ENCODE measurements around the gene LCE1C.

The LCE1C gene

DNA sequence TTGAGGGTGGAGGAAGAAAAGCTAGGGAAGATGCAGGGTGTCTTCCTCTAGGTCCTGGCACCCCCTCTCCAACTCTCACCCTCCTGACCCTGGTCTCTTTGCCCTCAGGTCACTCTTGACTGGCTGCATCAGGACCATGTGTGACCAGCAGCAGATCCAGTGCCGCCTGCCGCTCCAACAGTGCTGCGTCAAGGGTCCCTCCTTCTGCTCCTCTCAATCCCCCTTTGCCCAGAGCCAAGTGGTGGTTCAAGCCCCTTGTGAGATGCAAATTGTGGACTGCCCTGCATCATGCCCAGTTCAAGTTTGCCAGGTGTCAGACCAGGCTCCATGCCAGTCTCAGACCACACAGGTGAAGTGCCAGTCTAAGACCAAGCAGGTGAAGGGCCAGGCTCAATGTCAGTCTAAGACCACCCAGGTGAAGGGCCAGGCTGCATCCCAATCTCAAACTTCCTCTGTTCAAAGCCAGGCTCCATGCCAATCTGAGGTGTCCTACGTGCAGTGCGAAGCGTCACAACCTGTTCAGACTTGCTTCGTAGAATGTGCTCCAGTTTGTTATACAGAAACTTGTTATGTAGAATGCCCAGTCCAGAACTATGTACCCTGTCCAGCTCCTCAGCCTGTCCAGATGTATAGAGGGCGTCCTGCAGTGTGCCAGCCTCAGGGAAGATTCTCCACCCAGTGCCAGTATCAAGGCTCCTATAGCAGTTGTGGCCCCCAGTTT lies 46.8 kb downstream of the LCE1C start:
- DNase-seq = no peak

DNA sequence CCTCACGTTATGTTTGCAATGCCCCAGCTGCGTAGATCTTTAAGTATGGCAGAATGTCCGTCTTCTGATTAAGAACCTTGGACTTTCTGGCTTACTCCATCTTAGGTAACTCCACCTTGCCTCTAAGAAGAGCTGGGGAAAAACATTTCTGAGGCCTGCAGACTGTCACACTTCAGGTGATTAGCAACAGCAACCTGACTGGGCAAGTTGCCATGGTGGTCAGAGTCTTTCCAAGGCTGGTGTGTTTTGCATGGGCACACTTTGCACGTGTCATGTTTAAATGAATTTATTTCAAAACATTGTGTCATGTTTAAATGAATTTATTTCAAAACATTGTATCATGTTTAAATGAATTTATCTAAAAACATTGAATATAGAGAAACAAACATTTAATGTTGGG lies 47.8 kb downstream of the LCE1C start:
- no peak for DNase-seq

DNA sequence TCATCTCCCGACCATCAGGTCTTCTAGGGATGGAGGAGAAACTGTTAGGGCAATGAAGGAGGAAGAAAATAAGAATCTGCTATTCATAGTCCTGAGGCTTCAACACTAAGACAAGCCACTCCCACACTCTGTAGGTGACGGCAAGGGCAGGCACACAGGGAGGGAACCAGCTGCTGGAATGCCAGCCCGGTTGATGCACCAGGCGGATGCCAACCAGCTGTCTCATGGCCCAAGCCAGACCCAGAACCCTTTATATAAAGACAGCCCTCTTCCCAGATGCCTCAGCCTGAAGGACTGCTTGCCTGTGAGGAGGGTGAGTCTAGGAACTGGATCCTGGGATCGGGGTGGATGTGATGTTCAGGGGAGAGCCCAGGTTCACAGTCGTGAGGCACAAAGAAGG lies 48.7 kb downstream of the LCE1C start, which contains the start of gene KPRP:
KPRP (plus strand) TSS at position 279 of the 400 bp plus-strand sequence. CDS start 1,564 bp downstream, outside the sequence.
- no peak for DNase-seq

DNA sequence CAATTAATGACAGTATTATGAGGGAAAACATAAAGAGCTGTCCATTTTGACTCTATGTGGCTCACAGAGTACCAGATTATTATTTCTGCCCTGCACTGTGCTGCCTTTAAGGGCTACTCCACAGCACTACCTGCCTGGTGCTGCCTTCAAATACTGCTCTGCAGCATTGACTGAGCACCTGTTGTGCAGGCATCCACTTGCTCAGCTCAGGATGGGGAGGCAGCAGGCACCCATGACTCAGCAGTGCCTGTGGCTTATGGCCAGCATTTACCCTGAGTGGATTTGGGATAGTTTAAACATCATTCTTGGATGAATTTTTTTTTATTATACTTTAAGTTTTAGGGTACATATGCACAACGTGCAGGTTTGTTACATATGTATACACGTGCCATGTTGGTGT lies 49.6 kb downstream of the LCE1C start:
- no peak for DNase-seq

Data from fibroblast of skin of scalp (primary cell).